ENCODE data around the gene PCDHA4.
"Not testable (repeated sequence)": the region's sequence is repeated elsewhere in the genome, so short reads cannot be mapped to it uniquely, and the experiment has no call there.

Gene PCDHA4

GRCh38 chr5:140806834-140807775 is at the start of gene PCDHA4:
PCDHA4 (plus strand) TSS chr5:140807068.
- no peak for DNase-seq (ENCODE audit: low read depth in 2 of 3, low spot score in 1 of 3)

DNA sequence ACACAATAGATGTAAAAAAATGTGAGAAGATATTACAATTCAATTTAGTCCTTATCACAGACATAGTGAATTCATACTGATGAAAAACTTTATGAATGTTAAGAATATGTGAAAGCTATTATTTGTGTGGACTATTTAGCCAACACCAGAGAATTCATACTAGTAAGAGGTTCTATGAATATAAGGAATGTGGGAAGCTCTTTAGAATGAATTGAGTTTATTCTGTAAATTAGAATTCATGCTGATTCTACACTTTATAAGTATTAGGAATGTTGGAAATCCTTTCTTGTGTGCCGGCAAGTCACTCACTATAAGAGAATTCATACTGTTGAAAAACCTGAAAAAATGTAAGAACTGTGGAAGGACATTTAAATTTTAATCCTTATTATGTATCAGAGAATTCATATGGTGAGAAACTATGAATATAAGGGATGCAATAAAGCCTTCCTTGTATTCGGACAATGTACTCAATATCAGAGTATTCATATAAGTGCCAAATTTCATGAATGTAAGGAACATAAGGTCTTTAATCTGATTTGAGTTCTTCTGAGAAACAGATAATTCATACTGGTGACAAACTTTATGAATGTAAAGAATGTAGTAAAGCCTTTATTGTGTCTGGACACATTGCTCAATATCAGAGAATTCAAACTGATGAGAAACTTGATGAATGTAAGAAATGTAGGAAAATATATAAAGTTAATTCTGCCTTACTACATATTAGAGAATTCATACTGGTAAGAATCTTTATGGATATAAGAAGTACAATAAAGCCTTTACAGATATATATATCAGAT is 42.5 kb upstream of the PCDHA4 start:
- no peak for DNase-seq (ENCODE audit: low read depth in 2 of 3, low spot score in 1 of 3)

GRCh38 chr5:140767444-140767843 is 39.4 kb upstream of the PCDHA4 start:
- DNase-seq (ENCODE audit: low read depth in 2 of 3, low spot score in 1 of 3): no peak

- no peak for DNase-seq (ENCODE audit: low read depth in 2 of 3, low spot score in 1 of 3)
These were observed 26.4 kb upstream of the PCDHA4 start for GRCh38 chr5:140780512-140780911.

DNA sequence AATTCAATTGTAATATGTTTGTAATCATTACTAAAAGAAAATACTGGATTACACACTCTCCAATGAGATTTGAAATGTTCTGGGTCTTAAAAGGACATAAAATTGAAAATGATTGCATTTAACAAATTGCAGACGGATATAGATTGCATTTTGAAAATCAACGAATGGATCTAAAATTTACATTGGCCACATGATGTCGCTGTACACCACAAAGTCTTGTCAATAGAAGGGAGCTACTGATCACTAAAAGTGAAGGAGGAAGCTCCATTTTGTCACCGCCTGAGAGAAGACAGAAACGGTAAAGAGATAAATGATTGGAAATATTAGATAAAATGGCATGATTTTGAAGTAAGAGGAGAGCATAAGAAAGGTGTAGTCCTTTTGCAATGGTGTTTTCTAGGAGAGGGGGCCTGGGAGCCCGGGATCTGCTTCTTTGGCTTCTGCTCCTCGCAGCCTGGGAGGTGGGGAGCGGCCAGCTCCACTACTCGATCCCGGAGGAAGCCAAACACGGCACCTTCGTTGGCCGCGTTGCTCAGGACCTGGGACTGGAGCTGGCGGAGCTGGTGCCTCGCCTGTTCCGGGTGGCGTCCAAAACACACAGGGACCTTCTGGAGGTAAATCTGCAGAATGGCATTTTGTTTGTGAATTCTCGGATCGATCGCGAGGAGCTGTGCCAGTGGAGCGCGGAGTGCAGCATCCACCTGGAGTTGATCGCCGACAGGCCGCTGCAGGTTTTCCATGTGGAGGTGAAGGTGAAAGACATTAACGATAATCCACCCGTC is 20.8 kb upstream of the PCDHA4 start, which contains the start of gene PCDHA1:
PCDHA1 (plus strand) TSS at position 236 of the 782 bp plus-strand sequence.
- no peak for DNase-seq (ENCODE audit: low read depth in 2 of 3, low spot score in 1 of 3)

DNA sequence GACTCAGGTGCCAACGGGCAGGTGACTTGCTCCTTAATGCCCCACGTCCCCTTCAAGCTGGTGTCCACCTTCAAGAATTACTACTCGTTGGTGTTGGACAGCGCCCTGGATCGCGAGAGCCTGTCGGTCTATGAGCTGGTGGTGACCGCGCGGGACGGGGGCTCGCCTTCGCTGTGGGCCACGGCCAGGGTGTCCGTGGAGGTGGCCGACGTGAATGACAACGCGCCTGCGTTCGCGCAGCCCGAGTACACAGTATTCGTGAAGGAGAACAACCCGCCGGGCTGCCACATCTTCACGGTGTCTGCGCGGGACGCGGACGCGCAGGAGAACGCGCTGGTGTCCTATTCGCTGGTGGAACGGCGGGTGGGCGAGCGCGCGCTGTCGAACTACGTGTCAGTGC is 19.4 kb upstream of the PCDHA4 start:
- not testable (repeated sequence) for DNase-seq (ENCODE audit: low read depth in 2 of 3, low spot score in 1 of 3)

DNA sequence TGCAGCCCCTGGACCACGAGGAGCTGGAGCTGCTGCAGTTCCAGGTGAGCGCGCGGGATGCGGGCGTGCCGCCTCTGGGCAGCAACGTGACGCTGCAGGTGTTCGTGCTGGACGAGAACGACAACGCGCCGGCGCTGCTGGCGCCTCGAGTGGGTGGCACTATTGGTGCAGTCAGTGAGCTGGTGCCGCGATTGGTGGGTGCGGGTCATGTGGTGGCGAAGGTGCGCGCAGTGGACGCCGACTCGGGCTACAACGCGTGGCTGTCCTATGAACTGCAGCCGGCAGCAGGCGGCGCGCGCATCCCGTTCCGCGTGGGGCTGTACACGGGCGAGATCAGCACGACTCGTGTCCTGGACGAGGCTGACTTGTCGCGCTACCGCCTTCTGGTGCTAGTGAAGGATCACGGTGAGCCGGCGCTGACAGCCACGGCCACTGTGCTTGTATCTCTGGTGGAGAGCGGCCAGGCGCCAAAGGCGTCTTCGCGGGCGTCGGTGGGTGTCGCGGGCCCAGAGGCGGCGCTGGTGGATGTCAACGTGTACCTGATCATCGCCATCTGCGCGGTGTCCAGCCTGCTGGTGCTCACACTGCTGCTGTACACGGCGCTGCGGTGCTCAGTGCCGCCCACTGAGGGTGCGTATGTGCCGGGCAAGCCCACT is 18.9 kb upstream of the PCDHA4 start:
- DNase-seq (ENCODE audit: low read depth in 2 of 3, low spot score in 1 of 3): not testable (repeated sequence)

- DNase-seq (ENCODE audit: low read depth in 2 of 3, low spot score in 1 of 3): no peak
These were observed 15.8 kb upstream of the PCDHA4 start for GRCh38 chr5:140791089-140791488.

DNA sequence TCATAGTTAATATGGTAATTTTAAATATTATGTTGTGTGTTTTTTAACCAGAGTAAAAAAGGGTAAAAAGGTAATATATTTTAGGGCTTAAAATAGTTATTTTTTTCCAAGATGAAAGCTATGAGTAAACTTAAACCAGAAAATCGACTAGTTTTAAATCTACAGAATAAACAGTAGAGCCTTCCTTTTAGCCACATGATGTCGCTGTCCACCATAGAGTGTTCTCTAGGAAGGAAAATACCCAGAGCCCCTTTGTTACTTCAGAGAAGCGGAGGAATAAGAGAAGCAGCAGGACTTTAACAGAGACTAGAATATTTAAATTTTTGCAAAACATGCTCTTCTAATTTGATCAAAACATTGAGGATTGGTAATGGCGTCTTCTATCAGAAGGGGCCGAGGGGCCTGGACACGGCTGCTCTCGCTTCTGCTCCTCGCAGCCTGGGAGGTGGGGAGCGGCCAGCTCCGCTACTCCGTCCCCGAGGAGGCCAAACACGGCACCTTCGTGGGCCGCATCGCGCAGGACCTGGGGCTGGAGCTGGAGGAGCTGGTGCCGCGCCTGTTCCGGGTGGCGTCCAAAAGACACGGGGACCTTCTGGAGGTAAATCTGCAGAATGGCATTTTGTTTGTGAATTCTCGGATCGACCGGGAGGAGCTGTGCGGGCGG is 12.1 kb upstream of the PCDHA4 start, which contains the start of gene PCDHA2:
PCDHA2 (plus strand) TSS at position 258 of the 664 bp plus-strand sequence.
- no peak for DNase-seq (ENCODE audit: low read depth in 2 of 3, low spot score in 1 of 3)

GRCh38 chr5:140795259-140795641 is 11.6 kb upstream of the PCDHA4 start:
- DNase-seq (ENCODE audit: low read depth in 2 of 3, low spot score in 1 of 3): no peak

GRCh38 chr5:140796072-140796717 is 10.7 kb upstream of the PCDHA4 start:
- DNase-seq (ENCODE audit: low read depth in 2 of 3, low spot score in 1 of 3): not testable (repeated sequence)

DNA sequence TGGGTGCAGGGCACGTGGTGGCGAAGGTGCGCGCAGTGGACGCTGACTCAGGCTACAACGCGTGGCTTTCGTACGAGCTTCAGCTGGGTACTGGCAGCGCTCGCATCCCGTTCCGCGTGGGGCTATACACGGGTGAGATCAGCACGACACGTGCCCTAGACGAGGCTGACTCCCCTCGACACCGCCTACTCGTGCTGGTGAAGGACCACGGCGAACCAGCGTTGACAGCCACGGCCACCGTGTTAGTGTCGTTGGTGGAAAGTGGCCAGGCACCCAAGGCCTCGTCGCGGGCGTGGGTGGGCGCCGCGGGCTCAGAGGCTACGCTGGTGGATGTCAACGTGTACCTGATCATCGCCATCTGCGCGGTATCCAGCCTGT is 10.2 kb upstream of the PCDHA4 start:
- no peak for DNase-seq (ENCODE audit: low read depth in 2 of 3, low spot score in 1 of 3)

- DNase-seq (ENCODE audit: low read depth in 2 of 3, low spot score in 1 of 3): no peak
These were observed 5.9 kb upstream of the PCDHA4 start, which contains the start of gene PCDHA3 for GRCh38 chr5:140800816-140801493. PCDHA3 (plus strand) TSS chr5:140801057.

DNA sequence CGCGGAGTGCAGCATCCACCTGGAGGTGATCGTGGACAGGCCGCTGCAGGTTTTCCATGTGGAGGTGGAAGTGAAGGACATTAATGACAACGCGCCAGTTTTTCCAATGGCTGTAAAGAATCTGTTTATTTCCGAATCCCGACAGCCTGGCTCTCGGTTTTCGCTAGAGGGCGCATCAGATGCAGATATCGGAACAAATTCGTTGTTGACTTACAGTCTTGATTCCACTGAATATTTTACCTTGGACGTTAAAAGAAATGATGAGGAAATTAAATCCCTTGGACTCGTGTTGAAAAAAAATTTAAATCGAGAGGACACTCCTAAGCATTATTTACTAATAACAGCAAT is 5.4 kb upstream of the PCDHA4 start:
- DNase-seq (ENCODE audit: low read depth in 2 of 3, low spot score in 1 of 3): no peak

DNA sequence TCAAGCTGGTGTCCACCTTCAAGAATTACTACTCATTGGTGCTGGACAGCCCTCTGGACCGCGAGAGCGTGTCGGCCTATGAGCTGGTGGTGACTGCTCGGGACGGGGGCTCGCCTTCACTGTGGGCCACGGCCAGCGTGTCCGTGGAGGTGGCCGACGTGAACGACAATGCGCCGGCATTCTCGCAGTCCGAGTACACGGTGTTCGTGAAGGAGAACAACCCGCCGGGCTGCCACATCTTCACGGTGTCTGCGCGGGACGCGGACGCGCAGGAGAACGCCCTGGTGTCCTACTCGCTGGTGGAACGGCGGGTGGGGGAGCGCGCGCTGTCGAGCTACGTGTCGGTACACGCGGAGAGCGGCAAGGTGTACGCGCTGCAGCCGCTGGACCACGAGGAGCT is 4.5 kb upstream of the PCDHA4 start:
- not testable (repeated sequence) for DNase-seq (ENCODE audit: low read depth in 2 of 3, low spot score in 1 of 3)

GRCh38 chr5:140802781-140803271 is 4.0 kb upstream of the PCDHA4 start:
- DNase-seq (ENCODE audit: low read depth in 2 of 3, low spot score in 1 of 3): no peak

DNA sequence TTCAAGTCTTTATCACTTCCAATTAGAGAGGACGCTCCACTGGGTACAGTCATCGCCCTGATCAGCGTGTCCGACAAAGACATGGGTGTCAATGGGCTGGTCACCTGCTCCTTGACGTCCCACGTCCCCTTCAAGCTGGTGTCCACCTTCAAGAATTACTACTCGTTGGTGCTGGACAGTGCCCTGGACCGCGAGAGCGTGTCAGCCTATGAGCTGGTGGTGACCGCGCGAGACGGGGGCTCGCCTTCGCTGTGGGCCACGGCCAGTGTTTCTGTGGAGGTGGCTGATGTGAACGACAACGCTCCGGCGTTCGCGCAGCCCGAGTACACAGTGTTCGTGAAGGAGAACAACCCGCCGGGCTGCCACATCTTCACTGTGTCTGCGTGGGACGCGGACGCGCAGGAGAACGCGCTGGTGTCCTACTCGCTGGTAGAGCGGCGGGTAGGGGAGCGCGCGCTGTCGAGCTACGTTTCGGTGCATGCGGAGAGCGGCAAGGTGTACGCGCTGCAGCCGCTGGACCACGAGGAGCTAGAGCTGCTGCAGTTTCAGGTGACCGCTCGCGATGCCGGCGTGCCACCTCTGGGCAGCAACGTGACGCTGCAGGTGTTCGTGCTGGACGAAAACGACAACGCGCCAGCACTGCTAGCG is 1.5 kb downstream of the PCDHA4 start:
- DNase-seq (ENCODE audit: low read depth in 2 of 3, low spot score in 1 of 3): not testable (repeated sequence)

DNA sequence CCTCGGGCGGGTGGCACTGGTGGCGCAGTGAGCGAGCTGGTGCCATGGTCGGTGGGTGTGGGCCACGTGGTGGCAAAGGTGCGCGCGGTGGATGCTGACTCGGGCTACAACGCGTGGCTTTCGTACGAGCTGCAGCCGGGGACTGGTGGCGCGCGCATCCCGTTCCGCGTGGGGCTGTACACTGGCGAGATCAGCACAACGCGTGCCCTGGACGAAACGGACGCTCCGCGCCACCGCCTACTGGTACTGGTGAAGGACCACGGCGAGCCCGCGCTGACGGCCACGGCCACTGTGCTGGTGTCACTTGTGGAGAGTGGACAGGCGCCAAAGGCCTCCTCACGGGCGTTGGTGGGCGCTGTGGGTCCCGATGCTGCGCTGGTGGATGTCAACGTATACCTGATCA is 2.0 kb downstream of the PCDHA4 start:
- DNase-seq (ENCODE audit: low read depth in 2 of 3, low spot score in 1 of 3): no peak

Data from stimulated activated CD4-positive, alpha-beta T cell treated with anti-CD3 and anti-CD28 coated beads, Interleukin-12 subunit alpha, Interleukin-12 subunit beta, amount 100 ng/mL, for 48 hours (primary cell).